Measurements from ENCODE around the gene TMEM182. TPM values are rescaled to one million over a fixed set of nuclear protein-coding genes. Genes with fewer than 3 reads are reported as not detected.

Gene TMEM182
- total and polyA plus RNA-seq, 2 of the 4 experiments (the other 2 are of a cell fraction), result 1.3 to 1.4 TPM

GRCh38 chr2:102748107-102748506, 13.7 kb upstream of the TMEM182 start:
- H4K91ac ChIP-seq (ENCODE audit: insufficient read depth, low read depth, low read length), result no peak overlapping the region
- H2BK120ac ChIP-seq (ENCODE audit: low read depth, low read length), result no peak overlapping the region
- no peak overlapping the region for H2AK5ac ChIP-seq (ENCODE audit: low read depth, low read length)
- H4K20me1 ChIP-seq (ENCODE audit: insufficient read depth, low read length), result no peaks in the 10 kb centered on the region
- no peak overlapping the region for H4K5ac ChIP-seq (ENCODE audit: low read depth, low read length)
- intact Hi-C loops (cut with micrococcal nuclease) (no loop called here), dilution Hi-C loops (cut with HindIII; ENCODE audit: low sequenced_read_pairs, unreplicated experiment) (no loop called here), in situ Hi-C loops (cut with MboI; ENCODE audit: low sequenced_read_pairs) (no loop called here)
- no peak overlapping the region for H3K4ac ChIP-seq (ENCODE audit: low read depth, low read length)
- WGBS, 2 experiments (ENCODE audit: extremely low coverage in 2 of 2, insufficient read length in 1 of 2), result no CpG with 5 or more reads among the region's 4 CpGs
- no peak overlapping the region for H3K4me2 ChIP-seq (ENCODE audit: low read depth, low read length)
- no peak overlapping the region for H2BK20ac ChIP-seq (ENCODE audit: low read depth, low read length)
- CTCF ChIA-PET, result interaction anchor here (1.1 kb wide), 1 partner anchor 11 kb away, joined by 4 read pairs; a partner anchor contains a TSS
- H3K4me1 ChIP-seq (ENCODE audit: control insufficient read depth, insufficient read depth, low read length), result no peaks in the 10 kb centered on the region
- no peak for DNase-seq
- H3K4me3 ChIP-seq (ENCODE audit: insufficient read depth, low read depth, low read length), result no peak overlapping the region
- H3K23ac ChIP-seq (ENCODE audit: low read depth, low read length), result no peak overlapping the region
- no peak for ATAC-seq (ENCODE audit: low read depth)
- no TSS peak for BruUV-seq (replicated peaks)
- H2BK5ac ChIP-seq (ENCODE audit: low read depth, low read length, poor library complexity, severe bottlenecking), result no peak overlapping the region
- POLR2A ChIA-PET (ENCODE audit: unreplicated experiment), result interaction anchor here (0.6 kb wide), 1 partner anchor 12 kb away, joined by 3 read pairs; a partner anchor contains a TSS
- no peaks in the 10 kb centered on the region for H3K36me3 ChIP-seq (ENCODE audit: control insufficient read depth, insufficient read depth, low read length)
- H2BK15ac ChIP-seq (ENCODE audit: low read depth, low read length), result no peak overlapping the region
- no peak overlapping the region for H4K8ac ChIP-seq (ENCODE audit: low read depth in 2 of 2, low read length in 2 of 2)
- H3K18ac ChIP-seq (ENCODE audit: low read depth, low read length), result no peak overlapping the region
- H3K9ac ChIP-seq (ENCODE audit: low read depth, low read length), result no peak overlapping the region
- H3K27me3 ChIP-seq (ENCODE audit: control insufficient read depth, insufficient read depth, low read length), result no peaks in the 10 kb centered on the region; the same call in 1 of the 2 replicates
- H2AK9ac ChIP-seq (replicated peaks; ENCODE audit: low read depth, low read length, poor library complexity), result no peak overlapping the region
- TF ChIP-seq USF2 (IDR thresholded peaks at IDR 0.05; ENCODE audit: low read depth, low read length), result no peak
- TF ChIP-seq SMC3 (IDR thresholded peaks at IDR 0.05; ENCODE audit: low read depth, low read length), result no peak
- no peak for TF ChIP-seq ELK1 (IDR thresholded peaks at IDR 0.05; ENCODE audit: borderline replicate concordance, low read depth, low read length)
- H3K56ac ChIP-seq (ENCODE audit: extremely low read depth, insufficient read depth, low read length), result no peak overlapping the region
- no peaks in the 10 kb centered on the region for H3K9me3 ChIP-seq (ENCODE audit: control insufficient read depth, insufficient read depth, low read length)
- no peak overlapping the region for H2AFZ ChIP-seq (replicated peaks; ENCODE audit: low read length, poor library complexity)
- H3K79me1 ChIP-seq (ENCODE audit: low read depth in 1 of 2, low read length in 2 of 2), result no peaks in the 10 kb centered on the region
- no peak overlapping the region for H3K14ac ChIP-seq (replicated peaks; ENCODE audit: low read depth, low read length)
- no peak overlapping the region for H3K27ac ChIP-seq (ENCODE audit: insufficient read depth, low read length)
- H3K9me1 ChIP-seq (ENCODE audit: insufficient read depth, low read length), result no peaks in the 10 kb centered on the region

All from IMR-90 (cell line).